ENCODE results near the gene ST3GAL3.

DNA sequence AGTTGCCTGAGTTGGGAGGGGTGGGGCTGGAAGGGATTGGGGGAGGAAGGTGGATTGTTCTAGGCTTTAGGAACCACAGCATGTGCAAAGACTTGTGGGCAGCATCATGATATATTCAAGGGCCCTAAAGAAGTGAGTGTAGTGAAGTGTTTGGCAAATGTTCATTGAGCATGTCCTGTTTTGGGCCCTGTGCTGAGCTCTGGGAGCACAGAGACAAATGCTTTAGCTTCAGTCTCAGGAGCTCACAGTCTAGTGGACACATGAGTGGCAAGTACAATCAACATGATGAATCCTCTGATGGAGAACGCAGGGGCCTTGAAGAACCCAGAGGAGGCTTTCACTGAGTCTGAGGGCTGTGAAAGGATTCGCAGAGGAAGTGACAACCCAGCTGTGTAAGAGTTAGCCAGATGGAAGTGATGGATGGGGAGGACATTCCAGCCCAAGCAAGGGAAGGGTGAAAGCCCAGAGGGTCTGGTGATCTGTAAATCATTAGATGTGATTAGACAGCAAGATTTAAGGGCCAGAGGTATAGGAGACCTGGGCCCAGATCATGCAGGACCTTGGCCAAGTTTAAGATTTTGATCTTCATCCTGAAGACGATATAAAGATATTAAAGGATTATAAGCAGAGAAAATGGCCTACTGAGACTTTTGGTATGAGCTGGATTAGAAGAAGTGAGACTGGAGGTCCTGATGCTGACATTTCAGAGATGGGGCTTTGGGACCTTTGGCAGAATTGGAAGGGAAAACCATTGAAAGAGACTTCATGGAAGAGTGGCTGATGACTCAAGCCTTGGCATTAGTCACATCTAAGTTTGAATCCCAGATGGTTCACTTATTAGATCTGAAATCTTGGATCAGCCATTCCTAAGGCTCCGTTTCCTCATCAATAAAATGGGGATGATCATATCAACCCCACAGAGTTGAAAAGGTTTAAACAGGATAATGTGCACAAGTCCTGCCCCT lies 244.0 kb downstream of the ST3GAL3 start:
- TF ChIP-seq, protein P1, sequence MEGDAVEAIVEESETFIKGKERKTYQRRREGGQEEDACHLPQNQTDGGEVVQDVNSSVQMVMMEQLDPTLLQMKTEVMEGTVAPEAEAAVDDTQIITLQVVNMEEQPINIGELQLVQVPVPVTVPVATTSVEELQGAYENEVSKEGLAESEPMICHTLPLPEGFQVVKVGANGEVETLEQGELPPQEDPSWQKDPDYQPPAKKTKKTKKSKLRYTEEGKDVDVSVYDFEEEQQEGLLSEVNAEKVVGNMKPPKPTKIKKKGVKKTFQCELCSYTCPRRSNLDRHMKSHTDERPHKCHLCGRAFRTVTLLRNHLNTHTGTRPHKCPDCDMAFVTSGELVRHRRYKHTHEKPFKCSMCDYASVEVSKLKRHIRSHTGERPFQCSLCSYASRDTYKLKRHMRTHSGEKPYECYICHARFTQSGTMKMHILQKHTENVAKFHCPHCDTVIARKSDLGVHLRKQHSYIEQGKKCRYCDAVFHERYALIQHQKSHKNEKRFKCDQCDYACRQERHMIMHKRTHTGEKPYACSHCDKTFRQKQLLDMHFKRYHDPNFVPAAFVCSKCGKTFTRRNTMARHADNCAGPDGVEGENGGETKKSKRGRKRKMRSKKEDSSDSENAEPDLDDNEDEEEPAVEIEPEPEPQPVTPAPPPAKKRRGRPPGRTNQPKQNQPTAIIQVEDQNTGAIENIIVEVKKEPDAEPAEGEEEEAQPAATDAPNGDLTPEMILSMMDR (conservative IDR thresholded peaks at IDR 0.05 in 1 of 2, IDR thresholded peaks at IDR 0.05 in 1 of 2; ENCODE audit: low read depth in 1 of 2, low read length in 2 of 2) = no peak
- no peak for TF ChIP-seq EZH2 (IDR thresholded peaks at IDR 0.05; ENCODE audit: low read length, missing control alignments)
